ENCODE results near the gene LEMD2. TPM values are rescaled to one million over a fixed set of nuclear protein-coding genes. Genes with fewer than 3 reads are reported as not detected.

The LEMD2 gene
- total RNA-seq, 1 donor from 2014 or later: 31.8 TPM

DNA sequence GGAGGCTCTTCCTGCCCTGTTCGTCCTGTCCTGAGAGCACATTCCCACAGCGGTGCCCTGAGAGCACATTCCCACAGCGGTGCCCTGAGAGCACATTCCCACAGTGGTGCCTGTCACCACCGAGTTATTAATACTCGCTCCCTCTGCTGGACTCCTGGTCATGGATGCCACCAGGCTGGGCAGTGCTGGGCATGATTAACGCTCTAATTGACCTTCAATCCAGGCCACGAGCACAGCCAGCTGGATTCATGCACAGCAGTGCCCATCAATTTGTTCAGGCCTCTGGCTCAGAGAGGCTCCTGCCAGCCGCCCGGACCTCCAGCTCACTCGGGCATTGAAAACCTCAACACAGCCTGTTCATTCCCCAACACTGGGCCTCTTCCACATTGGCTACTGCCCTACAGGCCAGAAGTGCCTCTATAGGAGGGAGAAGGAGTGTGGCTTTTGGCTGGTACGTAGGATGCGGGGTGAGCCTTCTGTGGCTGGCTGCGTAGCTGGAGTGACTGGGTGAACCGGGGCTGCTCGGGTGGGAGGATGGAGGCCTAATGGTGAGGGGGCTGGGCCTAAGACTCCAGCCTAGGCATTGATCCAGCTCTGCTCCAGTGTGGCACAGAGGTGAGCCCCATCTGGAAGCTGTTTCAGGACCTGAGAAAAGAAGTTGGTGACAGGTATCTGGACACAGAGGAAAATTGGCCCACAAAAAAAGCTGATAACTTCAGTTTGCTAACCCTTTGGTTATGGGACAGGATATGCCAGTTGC is 51.5 kb downstream of the LEMD2 start:
- no peak for DNase-seq

DNA sequence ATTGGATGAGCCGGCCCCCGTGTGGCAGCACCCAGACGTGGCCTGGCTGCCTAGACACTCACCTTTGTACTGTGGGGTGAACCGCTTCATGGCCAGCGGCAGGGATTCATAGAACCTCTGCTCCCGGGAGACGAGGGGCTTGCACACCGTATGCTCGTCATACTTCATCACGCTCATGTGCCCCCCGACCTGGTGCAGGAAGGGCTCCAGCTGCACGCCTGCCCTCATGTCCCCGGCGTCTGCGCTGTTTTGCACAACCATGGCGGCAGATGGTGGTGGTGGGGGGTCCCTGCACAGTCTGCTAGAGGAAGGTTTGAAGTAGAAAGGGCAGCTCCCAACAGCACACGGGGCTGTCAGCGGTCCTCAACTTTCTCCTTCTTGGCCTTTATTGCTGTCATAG is 53.7 kb downstream of the LEMD2 start:
- no peak for DNase-seq

- DNase-seq: no peak
Observed at GRCh38 chr6:33733709-33734007, 55.3 kb downstream of the LEMD2 start.

DNA sequence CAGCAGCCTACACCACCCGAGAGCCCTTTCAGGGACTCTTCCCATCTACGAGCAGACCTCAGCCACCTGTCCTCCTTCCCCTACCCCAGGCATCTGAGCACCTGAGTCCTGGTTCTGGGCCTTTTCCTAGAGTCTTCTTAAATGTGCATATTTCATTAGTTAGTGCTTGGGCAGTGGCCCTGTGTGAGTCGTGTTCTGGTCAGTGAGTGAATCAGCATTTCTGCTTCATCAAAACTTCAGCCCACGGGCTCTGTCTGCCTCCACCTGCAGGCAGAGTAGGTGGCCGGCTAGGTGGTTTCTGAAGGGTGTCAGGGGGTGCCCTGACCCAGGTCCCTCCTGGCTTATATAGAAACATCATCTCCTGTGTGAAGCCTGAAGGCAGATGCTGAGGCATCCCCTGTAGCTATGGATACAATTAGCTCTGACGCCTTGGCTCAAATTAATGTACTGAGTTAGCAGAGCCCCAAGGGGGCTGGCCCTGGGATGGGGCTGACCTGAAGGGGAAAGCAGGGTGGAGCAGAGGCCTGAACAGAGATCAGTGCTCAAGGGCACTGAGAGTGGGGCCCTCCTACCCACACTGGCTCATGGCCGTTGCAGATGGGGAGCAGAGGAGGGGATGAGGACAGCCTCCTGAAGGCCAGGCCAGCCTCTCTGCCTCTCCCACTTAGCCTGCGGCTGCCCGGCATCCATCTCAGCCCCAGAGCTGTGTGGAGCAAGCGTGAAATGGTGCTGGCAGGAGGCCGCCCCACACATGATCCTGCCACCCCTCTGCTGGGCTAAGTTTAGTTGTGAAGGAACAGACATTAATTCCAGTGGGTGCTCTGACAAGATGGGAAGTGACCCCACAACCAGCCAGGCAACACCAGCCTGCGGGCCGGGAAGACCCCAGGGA is 55.9 kb downstream of the LEMD2 start:
- no peak for DNase-seq

DNA sequence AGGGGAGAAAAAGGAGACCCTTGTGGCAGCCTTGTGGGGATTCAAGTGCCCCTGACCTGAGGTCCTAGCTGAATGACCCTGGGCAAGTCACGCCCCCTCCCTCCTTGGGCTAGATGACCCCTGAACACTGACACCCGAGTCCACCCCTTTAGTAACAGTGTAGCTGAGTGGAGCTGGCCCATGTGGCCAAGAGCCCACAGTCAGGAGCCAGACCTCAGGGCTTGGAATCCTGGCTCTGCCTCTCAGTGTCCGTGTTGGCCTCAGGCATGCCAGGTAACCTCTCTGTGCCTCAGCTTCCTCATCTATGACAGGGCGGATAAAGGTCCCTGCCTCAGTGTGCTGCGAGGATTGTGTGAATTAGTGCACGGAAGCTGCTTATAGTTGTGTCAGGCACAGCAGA is 56.5 kb downstream of the LEMD2 start:
- DNase-seq: no peak

GRCh38 chr6:33731751-33732282 is 57.1 kb downstream of the LEMD2 start:
- no peak for DNase-seq

DNA sequence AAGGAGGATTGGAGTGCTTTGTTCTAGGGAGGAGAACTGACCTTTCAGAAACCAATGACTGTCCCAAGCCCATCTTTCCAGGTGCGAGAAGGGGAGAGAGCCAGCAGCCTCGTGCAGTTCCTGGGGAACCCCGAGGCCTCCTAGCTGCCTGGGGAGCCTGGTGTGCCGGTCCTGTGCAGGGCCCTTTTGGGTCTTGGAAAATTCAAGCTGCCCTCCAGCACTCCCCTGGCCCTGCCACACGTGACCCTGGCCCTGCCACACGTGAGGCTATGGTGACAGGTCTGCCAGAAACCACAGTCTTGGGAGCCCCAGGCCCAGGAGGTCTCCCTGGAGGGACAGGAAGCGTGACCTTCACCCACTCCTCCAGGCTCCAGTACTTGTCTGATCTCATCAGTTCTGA is 57.9 kb downstream of the LEMD2 start:
- no peak for DNase-seq

GRCh38 chr6:33730611-33731010 is 58.3 kb downstream of the LEMD2 start:
- no peak for DNase-seq

DNA sequence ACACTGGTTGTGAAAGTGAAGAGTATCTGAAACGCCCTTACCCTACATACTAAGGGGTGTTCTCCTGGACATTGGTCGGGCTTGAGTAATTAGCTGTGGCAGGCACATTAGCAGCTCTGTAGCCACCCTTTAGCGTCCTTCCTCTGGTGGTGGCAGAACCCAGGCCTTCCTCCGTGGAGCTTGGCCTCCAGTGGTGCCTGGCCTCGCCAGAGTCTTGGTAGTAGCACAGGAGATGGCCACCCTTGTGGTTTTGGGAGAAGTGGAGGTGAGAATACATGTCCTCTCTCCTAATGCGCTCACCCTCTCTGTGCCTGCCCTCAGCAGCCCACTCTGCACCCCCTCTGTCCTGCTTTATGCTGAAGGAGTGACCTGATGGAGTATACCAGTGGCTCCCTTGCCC is 59.9 kb downstream of the LEMD2 start:
- no peak for DNase-seq

GRCh38 chr6:33728438-33728837 is 60.5 kb downstream of the LEMD2 start:
- DNase-seq: no peak

DNA sequence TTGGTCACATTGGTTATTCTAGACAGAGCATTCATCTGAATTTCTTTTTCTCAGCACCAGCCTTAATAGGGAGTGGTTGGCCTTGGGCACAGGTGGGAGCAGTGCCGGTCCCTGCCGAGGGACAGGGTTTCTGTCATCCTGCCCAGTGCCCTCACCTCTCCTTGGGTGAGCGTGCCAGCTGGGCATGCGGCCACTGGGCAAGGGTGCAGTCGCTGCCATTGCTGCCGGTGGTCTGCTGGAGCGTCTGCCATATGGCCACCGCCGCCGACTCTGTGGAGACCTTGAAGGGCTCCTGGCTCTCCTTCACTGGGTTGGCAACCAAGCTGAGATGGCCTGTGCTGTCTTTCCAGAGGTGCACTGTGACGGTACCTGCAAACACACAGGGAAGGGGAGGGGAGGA is 61.0 kb downstream of the LEMD2 start:
- DNase-seq: no peak

DNA sequence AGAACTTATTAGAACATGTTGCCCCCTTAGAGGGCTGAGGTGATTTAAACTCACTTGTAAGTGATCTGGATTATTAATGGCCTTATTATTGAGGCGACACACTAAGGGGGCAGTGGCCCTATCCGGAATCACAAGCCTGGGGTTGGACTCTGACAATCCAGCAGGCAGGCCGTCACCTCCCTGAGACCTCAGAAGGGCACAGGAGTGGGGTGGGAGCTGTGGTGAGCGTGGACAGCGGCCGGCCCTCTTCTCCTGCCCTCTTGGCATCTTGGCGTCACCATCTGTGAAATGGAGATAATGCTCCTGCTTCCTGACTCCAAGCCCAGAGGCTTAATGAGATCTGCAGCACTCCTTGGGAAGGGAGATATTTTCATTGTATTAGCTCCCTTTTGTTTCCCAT is 61.8 kb downstream of the LEMD2 start:
- no peak for DNase-seq

- DNase-seq: no peak
Observed at GRCh38 chr6:33726696-33727095, 62.2 kb downstream of the LEMD2 start.

- no peak for DNase-seq
Observed at GRCh38 chr6:33725891-33726673, 62.8 kb downstream of the LEMD2 start.

- no peak for DNase-seq
Observed at GRCh38 chr6:33725222-33725621, 63.7 kb downstream of the LEMD2 start.

DNA sequence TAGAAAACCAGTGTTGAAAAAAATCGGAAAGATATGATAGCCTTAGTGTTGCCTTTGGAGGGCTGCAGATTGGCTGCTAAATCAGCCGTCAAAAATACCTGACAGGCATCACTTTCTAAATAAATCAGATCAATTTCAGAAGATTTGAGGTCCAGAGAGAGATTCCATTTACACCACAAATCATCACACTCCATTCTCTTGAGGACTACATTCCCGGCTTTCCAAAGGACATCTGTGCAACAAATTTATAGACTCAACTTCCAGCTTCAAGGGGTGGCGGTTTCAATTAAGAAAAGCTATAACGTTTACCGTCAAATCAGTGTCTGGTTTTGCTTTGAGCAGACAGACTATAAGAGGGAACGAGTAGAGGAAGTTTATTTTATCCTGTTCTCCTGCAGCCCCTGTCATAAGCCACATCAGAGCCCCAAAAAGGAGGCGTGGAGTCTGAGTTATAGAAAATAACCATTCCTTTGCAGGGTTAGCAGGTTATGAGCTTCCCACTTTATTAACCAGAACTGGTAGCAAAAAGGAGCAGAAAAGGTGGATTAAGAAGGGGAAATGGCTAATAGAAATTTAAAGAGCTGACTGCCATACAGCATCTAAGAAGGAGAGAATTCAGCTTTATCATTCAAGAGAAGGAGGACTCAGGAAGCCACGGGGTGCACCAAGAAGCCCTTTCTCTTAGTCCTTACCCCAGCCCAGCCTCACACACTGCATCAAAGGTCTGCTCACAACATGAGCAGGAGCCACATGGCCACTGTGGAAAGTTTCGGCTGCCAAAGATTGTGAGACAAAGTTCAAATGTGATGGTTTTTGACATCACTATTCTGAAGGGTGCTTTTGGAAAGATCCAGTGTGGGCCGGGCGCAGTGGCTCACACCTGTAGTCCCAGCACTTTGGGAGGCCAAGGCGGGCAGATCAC is 64.6 kb downstream of the LEMD2 start:
- DNase-seq: no peak

GRCh38 chr6:33723371-33724085 is 65.4 kb downstream of the LEMD2 start:
- no peak for DNase-seq

DNA sequence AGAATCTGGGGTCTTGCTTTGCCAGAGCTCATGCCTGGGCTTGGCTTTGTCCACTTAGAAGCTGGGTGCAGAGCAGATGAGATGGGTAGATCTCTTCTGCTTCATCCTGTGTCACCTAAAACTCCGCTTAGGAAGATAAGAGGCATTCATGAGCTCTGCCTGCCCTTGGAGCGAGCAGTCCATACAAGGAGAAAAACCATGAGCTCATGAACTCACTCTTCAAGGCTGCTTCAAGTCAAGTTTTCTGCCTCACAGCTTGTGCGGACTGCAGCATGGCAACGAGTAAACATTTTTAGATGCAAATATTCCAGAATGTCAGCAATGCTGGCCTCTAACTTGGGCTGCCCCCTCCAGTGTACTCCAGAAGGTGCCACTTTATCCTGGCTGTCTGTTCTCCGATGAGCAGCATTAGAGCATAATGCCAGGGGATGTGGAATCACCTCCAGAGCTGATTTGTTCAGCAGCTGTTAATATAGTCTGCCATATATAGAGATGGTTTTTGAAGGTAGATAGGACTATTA is 66.8 kb downstream of the LEMD2 start:
- no peak for DNase-seq

- DNase-seq: no peak
Observed at GRCh38 chr6:33721508-33721907, 67.4 kb downstream of the LEMD2 start.

Measured in occipital lobe (tissue), 2 donors.